ENCODE data around the gene HYLS1.

- TF ChIP-seq, protein P1, sequence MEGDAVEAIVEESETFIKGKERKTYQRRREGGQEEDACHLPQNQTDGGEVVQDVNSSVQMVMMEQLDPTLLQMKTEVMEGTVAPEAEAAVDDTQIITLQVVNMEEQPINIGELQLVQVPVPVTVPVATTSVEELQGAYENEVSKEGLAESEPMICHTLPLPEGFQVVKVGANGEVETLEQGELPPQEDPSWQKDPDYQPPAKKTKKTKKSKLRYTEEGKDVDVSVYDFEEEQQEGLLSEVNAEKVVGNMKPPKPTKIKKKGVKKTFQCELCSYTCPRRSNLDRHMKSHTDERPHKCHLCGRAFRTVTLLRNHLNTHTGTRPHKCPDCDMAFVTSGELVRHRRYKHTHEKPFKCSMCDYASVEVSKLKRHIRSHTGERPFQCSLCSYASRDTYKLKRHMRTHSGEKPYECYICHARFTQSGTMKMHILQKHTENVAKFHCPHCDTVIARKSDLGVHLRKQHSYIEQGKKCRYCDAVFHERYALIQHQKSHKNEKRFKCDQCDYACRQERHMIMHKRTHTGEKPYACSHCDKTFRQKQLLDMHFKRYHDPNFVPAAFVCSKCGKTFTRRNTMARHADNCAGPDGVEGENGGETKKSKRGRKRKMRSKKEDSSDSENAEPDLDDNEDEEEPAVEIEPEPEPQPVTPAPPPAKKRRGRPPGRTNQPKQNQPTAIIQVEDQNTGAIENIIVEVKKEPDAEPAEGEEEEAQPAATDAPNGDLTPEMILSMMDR (IDR thresholded peaks at IDR 0.05; ENCODE audit: insufficient read depth, low read length), result no peak
- TF ChIP-seq POLR2AphosphoS5 (IDR thresholded peaks at IDR 0.05; ENCODE audit: low read depth), result no peak
- no peak for TF ChIP-seq REST (IDR thresholded peaks at IDR 0.05; ENCODE audit: insufficient replicate concordance, low read depth)
Observed at GRCh38 chr11:125929445-125930075, 42.1 kb downstream of the HYLS1 start.

Measured in HL-60 (cell line).